Measurements from ENCODE around the gene LRRC27. TPM values are rescaled to one million over a fixed set of nuclear protein-coding genes. Genes with fewer than 3 reads are reported as not detected.

LRRC27 gene
- polyA plus RNA-seq, 3 donors = 3.6 to 12.8 (median 3.6) TPM

DNA sequence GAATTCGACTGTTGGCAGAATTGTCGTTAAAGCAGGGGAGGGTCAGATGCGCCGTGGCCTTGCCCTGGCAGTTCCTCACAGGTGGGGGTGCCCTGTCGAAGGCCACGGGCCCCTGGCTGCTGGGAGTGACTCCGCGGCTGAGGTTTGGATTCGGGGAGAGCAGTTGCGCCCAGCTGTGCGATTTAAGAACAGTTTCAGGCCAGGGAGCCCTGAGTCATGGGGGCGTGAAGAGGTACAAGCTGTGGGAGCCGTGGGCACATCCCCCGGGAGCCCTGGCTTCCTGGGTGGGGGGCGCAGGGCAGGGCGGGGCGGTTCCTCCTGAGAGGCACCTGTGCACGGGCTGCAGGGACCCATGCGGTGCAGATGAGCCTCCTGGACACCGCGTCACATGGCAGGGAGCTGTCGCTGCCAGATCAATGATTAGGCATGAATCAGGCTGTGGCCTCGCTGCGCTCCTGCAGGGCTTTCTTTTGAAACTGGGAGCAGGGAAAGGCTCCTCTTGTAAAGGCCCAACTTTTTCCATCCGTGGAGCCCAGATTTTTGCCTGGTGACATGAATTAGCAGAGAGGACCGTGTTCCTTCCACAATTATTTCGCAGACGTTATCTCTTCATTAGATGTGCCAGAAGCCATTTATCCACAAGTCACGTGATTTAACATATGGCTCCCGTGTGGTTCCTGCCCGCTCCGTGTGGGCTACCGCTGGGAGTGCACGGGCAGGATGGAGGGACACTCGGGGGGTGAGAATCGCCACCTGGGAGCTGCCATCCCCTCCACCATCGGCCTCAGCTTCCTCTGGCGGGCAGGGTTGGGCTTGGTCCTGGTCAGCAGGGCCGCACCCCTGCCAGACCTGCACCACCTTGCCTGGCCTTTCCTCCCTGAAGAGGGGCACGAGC, 65.9 kb downstream of the LRRC27 start:
- peaks cover 58% of the 10 kb centered on the region for H3K79me2 ChIP-seq (ENCODE audit: insufficient read depth, low read length)
- H3K36me3 Mint-ChIP-seq = peaks cover 7 to 11% of the 10 kb centered on the region in 2 donors
- peak in 1 of 3 donors; percentile 62 for DNase-seq
- H3K9me3 Mint-ChIP-seq = no peaks in the 10 kb centered on the region
- peak overlapping the region; percentile 58 to 82 for H3K27ac ChIP-seq (ENCODE audit: low read depth in 1 of 2, low read length in 2 of 2)
- H3K4me1 ChIP-seq (ENCODE audit: control insufficient read depth in 1 of 2, insufficient read depth in 2 of 2, low read length in 2 of 2) = peaks cover 69 to 84% of the 10 kb centered on the region in 2 donors
- H2AFZ ChIP-seq (ENCODE audit: insufficient read depth, low read depth, low read length, poor library complexity, severe bottlenecking) = peak overlapping the region; percentile 35
- TF ChIP-seq, protein P1, sequence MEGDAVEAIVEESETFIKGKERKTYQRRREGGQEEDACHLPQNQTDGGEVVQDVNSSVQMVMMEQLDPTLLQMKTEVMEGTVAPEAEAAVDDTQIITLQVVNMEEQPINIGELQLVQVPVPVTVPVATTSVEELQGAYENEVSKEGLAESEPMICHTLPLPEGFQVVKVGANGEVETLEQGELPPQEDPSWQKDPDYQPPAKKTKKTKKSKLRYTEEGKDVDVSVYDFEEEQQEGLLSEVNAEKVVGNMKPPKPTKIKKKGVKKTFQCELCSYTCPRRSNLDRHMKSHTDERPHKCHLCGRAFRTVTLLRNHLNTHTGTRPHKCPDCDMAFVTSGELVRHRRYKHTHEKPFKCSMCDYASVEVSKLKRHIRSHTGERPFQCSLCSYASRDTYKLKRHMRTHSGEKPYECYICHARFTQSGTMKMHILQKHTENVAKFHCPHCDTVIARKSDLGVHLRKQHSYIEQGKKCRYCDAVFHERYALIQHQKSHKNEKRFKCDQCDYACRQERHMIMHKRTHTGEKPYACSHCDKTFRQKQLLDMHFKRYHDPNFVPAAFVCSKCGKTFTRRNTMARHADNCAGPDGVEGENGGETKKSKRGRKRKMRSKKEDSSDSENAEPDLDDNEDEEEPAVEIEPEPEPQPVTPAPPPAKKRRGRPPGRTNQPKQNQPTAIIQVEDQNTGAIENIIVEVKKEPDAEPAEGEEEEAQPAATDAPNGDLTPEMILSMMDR (IDR thresholded peaks at IDR 0.05) = no peak
- peak overlapping the region; percentile 89 to 95 for H3K4me3 Mint-ChIP-seq
- peaks cover 67% of the 10 kb centered on the region for H3K4me1 Mint-ChIP-seq
- intact Hi-C loops (cut with micrococcal nuclease) = loop anchor here (2.0 to 10.0 kb wide), 4 partner anchors 23 to 237 kb away; no protein-coding TSS in a partner anchor
- no peaks in the 10 kb centered on the region for H3K9me3 ChIP-seq (replicated peaks in 1 of 2; ENCODE audit: control insufficient read depth in 1 of 2, insufficient read depth in 1 of 2, low read length in 2 of 2)
- H3K36me3 ChIP-seq (replicated peaks in 1 of 2; ENCODE audit: control insufficient read depth in 1 of 2, insufficient read depth in 2 of 2, low read length in 2 of 2) = no peaks in the 10 kb centered on the region
- 6% methylated on average over 37 of the region's 40 CpGs for WGBS (ENCODE audit: insufficient coverage)
- peaks cover 51% of the 10 kb centered on the region for H4K20me1 ChIP-seq (ENCODE audit: insufficient read depth, low read length)
- no peaks in the 10 kb centered on the region for H3K27me3 ChIP-seq (ENCODE audit: control insufficient read depth in 2 of 2, insufficient read depth in 2 of 2, low read length in 2 of 2)
- peak overlapping the region; percentile 53 to 80 (median 64) for H3K4me3 ChIP-seq (replicated peaks in 1 of 3; ENCODE audit: low read depth in 2 of 3, low read length in 3 of 3)
- peaks cover 2 to 10% (median 7%) of the 10 kb centered on the region in 3 donors for H3K27me3 Mint-ChIP-seq (ENCODE audit: low read depth in 3 of 3)
- peak overlapping the region; percentile 82 for H3K9ac ChIP-seq (ENCODE audit: insufficient read depth, low read length, poor library complexity, severe bottlenecking)
- peak overlapping the region; percentile 88 to 96 (median 94) for H3K27ac Mint-ChIP-seq
- H3K4me2 ChIP-seq (replicated peaks; ENCODE audit: extremely low read depth, low read length, poor library complexity, severe bottlenecking) = peak overlapping the region; percentile 78

GRCh38 chr10:132398566-132398991, 66.6 kb downstream of the LRRC27 start:
- H2AFZ ChIP-seq (ENCODE audit: insufficient read depth, low read depth, low read length, poor library complexity, severe bottlenecking) = no peak overlapping the region
- H3K36me3 ChIP-seq (replicated peaks in 1 of 2; ENCODE audit: control insufficient read depth in 1 of 2, insufficient read depth in 2 of 2, low read length in 2 of 2) = peaks cover 0 to 3% of the 10 kb centered on the region in 2 donors
- peaks cover 58% of the 10 kb centered on the region for H4K20me1 ChIP-seq (ENCODE audit: insufficient read depth, low read length)
- Mint-ChIP-seq H3K4me1 (peaks cover 65% of the 10 kb centered on the region), H3K9me3 (no peaks in the 10 kb centered on the region), H3K27me3 (ENCODE audit: low read depth in 3 of 3) (peaks cover 6 to 8% (median 7%) of the 10 kb centered on the region in 3 donors), H3K4me3 (peak overlapping the region; percentile 26 to 89), H3K27ac (peak overlapping the region in 1 of 7 donors; percentile 88), H3K36me3 (peaks cover 9 to 17% of the 10 kb centered on the region in 2 donors)
- H3K4me1 ChIP-seq (ENCODE audit: control insufficient read depth in 1 of 2, insufficient read depth in 2 of 2, low read length in 2 of 2) = peaks cover 66 to 79% of the 10 kb centered on the region in 2 donors
- H3K27me3 ChIP-seq (ENCODE audit: control insufficient read depth in 2 of 2, insufficient read depth in 2 of 2, low read length in 2 of 2) = no peaks in the 10 kb centered on the region
- no peaks in the 10 kb centered on the region for H3K9me3 ChIP-seq (replicated peaks in 1 of 2; ENCODE audit: control insufficient read depth in 1 of 2, insufficient read depth in 1 of 2, low read length in 2 of 2)
- TF ChIP-seq, protein P1 (IDR thresholded peaks at IDR 0.05) = no peak
- DNase-seq = no peak
- H3K4me2 ChIP-seq (replicated peaks; ENCODE audit: extremely low read depth, low read length, poor library complexity, severe bottlenecking) = peak overlapping the region; percentile 78
- intact Hi-C loops (cut with micrococcal nuclease) = loop anchor here (2.0 to 10.0 kb wide), 4 partner anchors 22 to 236 kb away; no protein-coding TSS in a partner anchor
- 92% methylated on average over 10 of the region's 13 CpGs for WGBS (ENCODE audit: insufficient coverage)
- peaks cover 65% of the 10 kb centered on the region for H3K79me2 ChIP-seq (ENCODE audit: insufficient read depth, low read length)
- no peak overlapping the region for H3K27ac ChIP-seq (ENCODE audit: low read depth in 1 of 2, low read length in 2 of 2)
- H3K4me3 ChIP-seq (replicated peaks in 1 of 3; ENCODE audit: low read depth in 2 of 3, low read length in 3 of 3) = peak overlapping the region; percentile 53 to 80 (median 64)
- H3K9ac ChIP-seq (ENCODE audit: insufficient read depth, low read length, poor library complexity, severe bottlenecking) = no peak overlapping the region
